ENCODE measurements around the gene SERPINE2.

The SERPINE2 gene

GRCh38 chr2:223937535-223937934 lies 101.6 kb downstream of the SERPINE2 start:
- DNase-seq: no peak

DNA sequence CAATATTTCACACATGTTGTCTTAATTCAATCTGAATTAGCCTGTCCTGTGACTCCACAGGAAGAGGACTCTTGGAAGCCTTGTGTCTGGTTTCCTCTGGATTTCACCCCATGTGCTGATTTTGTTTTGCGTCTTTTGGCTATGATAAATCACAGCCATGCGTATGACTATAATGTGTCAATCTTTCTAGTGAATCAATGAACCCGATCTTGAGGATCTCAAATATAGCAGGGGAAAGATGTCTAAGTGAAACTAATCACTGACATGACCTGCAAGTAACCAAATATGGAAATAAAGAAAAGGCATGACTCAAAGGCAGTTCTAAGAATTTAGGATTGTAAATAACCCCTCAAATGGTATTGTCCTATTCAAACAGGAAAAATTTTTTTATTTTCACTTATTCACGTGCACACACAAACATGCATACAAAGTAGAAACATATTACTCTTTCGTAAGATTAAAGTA lies 102.2 kb downstream of the SERPINE2 start:
- no peak for DNase-seq

- no peak for DNase-seq
Measured at GRCh38 chr2:223935459-223936125, 103.5 kb downstream of the SERPINE2 start.

GRCh38 chr2:223934870-223935269 lies 104.2 kb downstream of the SERPINE2 start:
- no peak for DNase-seq

DNA sequence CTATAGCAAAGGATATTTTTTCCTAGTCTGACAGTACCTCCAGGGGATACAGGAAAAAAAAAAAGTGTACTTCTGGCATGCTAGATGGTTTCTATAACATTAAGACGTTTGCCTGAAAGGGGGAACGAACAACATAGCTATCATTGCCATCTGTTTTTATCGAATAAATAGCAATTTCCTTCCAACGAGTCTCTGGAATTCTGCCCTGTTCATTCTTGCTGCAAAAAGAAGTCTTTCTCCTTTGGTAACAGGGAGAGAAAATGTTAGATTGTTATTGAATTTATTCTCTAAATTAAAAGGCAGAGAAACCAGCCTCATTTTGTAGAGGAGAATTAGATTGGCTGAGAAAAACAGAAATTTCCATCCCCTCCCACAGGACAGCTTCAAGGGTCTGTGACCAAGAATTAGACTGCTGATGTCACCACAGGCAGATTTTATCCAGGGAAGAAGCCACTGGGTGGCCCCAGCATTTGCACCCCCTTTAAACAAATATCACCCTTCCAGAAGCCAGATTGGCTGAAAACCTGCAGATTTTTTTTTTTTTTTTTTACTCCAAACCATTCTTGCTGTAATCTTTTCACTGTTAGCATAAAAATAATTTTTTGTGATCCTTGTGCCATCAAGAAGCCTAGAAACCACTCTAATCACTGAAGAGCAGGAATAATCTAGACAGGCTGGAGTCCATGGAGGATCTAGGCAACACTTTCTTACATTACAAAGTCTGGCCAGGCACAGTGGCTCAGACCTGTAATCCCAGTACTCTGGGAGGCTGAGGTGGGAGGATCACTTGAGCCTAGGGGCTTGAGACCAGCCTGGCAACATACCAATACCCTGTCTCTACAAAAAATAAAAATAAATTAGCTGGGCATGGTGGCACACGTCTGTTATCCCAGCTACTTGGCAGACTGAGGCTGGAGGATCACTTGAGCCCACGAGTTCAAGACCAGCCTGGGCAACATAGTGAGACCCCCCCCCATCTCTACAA lies 106.0 kb downstream of the SERPINE2 start:
- peak; percentile 63 for DNase-seq

DNA sequence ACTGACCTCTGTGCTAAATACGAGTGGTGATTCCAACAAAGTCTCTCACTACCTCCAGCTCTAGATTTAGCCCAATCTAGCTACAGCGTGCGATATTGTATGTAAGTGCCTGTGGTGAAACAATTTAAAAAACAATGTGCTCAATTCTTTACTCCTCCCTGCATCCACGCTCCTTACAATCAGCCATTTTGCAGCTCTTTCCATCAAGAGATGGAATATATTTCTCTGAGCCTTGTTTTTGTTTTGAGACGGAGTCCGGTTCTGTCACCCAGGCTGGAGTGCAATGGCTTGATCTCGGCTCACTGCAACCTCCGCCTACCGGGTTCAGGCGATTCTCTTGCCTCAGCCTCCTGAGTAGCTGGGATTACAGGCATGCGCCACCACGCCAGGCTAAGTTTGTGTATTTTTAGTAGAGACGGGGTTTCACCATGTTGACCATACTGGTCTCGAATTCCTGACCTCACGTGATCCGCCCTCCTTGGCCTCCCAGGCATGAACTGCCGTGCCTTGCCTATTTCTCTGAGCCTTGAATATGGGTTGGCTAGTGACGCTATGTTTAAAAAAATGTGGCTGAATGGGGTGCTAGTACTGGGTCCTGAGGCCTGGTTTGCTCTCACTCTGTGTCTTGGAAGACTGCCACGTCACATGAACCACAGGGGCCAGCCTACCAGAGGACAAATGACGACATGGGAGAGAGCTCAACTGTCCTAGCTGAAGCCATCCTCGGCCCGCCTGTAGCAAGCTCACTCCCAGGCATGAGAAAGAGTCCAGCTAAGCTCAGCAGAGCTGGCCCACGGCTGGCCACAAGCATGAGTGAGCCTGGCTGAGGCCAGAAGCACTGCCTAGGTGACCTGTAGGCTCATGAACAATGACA lies 108.7 kb downstream of the SERPINE2 start:
- no peak for DNase-seq

- DNase-seq: no peak
Measured at GRCh38 chr2:223929571-223930102, 109.4 kb downstream of the SERPINE2 start.

GRCh38 chr2:223928113-223929006 lies 110.7 kb downstream of the SERPINE2 start:
- DNase-seq: no peak

DNA sequence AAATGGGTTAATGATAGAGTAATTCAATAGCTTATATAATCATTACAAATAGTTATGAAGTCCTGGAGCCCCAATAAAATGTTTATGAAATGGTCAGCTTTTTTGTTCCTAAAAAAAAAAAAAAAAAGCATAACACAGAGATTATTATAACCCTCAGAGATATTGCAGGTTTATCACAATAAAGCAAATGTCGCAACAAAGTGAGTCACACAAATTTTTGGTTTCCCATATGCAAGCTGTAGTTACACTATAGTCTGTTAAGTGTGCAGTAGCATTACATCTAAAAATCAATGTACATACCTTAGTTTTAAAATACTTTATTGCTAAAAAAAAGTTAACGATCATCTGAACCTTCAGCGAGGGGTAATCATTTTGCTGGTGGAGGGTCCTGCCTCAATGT lies 114.0 kb downstream of the SERPINE2 start:
- DNase-seq: no peak
